Caco-2 (cell line): Measurements from ENCODE around the gene NUP210. TPM values are rescaled to one million over a fixed set of nuclear protein-coding genes. Genes with fewer than 3 reads are reported as not detected.

Source experiments
- BruUV-seq: library from RNA; stranded (reverse); fragments of 400-500 nt; replicated peaks from 2 replicates; lab custom pipeline; 2021; lab: Mats Ljungman, UMichigan
- CTCF ChIA-PET: fragments of 300-600 bp; sonication (Branson Sonifier 250); formaldehyde crosslinking; loops from one replicate; lab custom pipeline; 2022; ENCODE audit warnings: antibody characterized with exemption; lab: Charles Lee
- POLR2A ChIA-PET: fragments of 300-600 bp; sonication (Branson Sonifier 250); formaldehyde crosslinking; loops from one replicate; lab custom pipeline; 2022; ENCODE audit warnings: antibody characterized with exemption; lab: Charles Lee
- DNase-seq, 2 experiments: peaks; one replicate each; pipeline versions ENCODE4 v3.0.0 to v3.0.0-alpha.2; 2020 to 2022
- H3K27me3 ChIP-seq: replicated peaks from 2 replicates; pipeline ENCODE4 v1.6.0; 2011; ENCODE audit warnings: low read length; ENCODE audit not compliant: control insufficient read depth, insufficient read depth
- H3K36me3 ChIP-seq: 2 replicates; pipeline ENCODE4 v1.5.1; 2011; ENCODE audit warnings: low read length; ENCODE audit not compliant: control insufficient read depth, insufficient read depth
- H3K4me1 ChIP-seq: fragments of 250-450 bp; sonication (Bioruptor Pico); 2 replicates; pipeline ENCODE4 v1.5.1; 2020; ENCODE audit warnings: mild to moderate bottlenecking
- H3K4me3 ChIP-seq: 2 replicates; pipeline ENCODE4 v1.5.1; 2011; ENCODE audit warnings: low read depth, mild to moderate bottlenecking, control low read depth, low read length
- H3K9me3 ChIP-seq: fragments of 250-450 bp; sonication (Bioruptor Pico); 2 replicates; pipeline ENCODE4 v1.5.1; 2020; ENCODE audit warnings: mild to moderate bottlenecking, moderate library complexity
- H3K27ac Mint-ChIP-seq: one replicate; pipeline ENCODE4 v1.8.0; 2022; ENCODE audit warnings: mixed read lengths; ENCODE audit not compliant: unreplicated experiment
- H3K27me3 Mint-ChIP-seq: one replicate; pipeline ENCODE4 v1.8.0; 2022; ENCODE audit warnings: mixed read lengths; ENCODE audit not compliant: insufficient read depth, unreplicated experiment
- H3K36me3 Mint-ChIP-seq: one replicate; pipeline ENCODE4 v1.8.0; 2022; ENCODE audit warnings: mild to moderate bottlenecking, mixed read lengths; ENCODE audit not compliant: insufficient read depth, unreplicated experiment
- H3K4me1 Mint-ChIP-seq: one replicate; pipeline ENCODE4 v1.8.0; 2022; ENCODE audit warnings: low read depth, mixed read lengths; ENCODE audit not compliant: unreplicated experiment
- H3K4me3 Mint-ChIP-seq: one replicate; pipeline ENCODE4 v1.8.0; 2022; ENCODE audit warnings: mild to moderate bottlenecking, moderate library complexity, mixed read lengths; ENCODE audit not compliant: unreplicated experiment
- H3K9me3 Mint-ChIP-seq: one replicate; pipeline ENCODE4 v1.8.0; 2022; ENCODE audit warnings: mixed read lengths; ENCODE audit not compliant: unreplicated experiment
- intact Hi-C: fragments of 100-400 bp; cut with micrococcal nuclease; formaldehyde crosslinking; loops from one replicate; pipeline ENCODE4 v1.10.0; 2022; ENCODE audit not compliant: unreplicated experiment
- total RNA-seq: library from RNA; stranded (reverse); gene quantifications from 2 replicates; pipeline ENCODE4 v1.2.3, GENCODE V29; 2022
- TF ChIP-seq, protein P1 (sequence below), 2 experiments: fragments of 200-600 bp in 1 of 2; IDR thresholded peaks; 1 replicate in 1 of 2; 2 replicates in 1 of 2; pipeline versions ENCODE4 v1.5.1 to v1.8.0; 2011 to 2022; ENCODE audit warnings: antibody characterized with exemption in 1 of 2, control low read depth in 1 of 2, inconsistent platforms in 1 of 2, low read depth in 1 of 2, low read length in 1 of 2, mild to moderate bottlenecking in 1 of 2, moderate library complexity in 1 of 2; ENCODE audit not compliant: insufficient read depth in 1 of 2, severe bottlenecking in 1 of 2, unreplicated experiment in 1 of 2

NUP210 gene
- total RNA-seq, 1 experiment from 2014 or later: 63.7 TPM

DNA sequence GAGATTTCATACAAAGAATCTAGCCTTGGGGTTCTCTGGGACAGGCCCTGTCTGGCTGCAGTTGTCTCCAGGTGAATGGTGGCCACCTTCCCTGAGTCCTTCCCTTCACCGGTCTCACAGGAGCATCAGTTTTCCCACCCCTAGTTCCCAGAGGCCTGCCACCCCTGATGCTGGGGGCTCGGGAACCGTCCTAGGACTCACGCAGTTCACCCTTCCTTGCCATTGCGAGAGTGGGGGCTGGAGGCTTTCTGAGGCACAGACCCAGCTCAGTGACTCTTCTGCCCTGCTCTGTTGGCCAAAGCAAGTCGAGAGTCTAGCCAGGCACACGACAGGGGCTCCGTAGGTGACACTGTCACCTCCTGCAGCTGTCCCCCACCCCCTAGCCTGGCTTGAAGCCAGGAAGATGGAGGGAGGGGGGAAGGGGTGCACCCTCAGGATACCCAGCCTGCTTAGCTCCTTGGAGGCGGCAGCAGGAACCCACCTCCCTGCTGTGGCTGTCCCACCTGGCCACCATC, 130.3 kb downstream of the NUP210 start:
- H3K9me3 Mint-ChIP-seq: peaks cover 19% of the 10 kb centered on the region
- TF ChIP-seq, protein P1, sequence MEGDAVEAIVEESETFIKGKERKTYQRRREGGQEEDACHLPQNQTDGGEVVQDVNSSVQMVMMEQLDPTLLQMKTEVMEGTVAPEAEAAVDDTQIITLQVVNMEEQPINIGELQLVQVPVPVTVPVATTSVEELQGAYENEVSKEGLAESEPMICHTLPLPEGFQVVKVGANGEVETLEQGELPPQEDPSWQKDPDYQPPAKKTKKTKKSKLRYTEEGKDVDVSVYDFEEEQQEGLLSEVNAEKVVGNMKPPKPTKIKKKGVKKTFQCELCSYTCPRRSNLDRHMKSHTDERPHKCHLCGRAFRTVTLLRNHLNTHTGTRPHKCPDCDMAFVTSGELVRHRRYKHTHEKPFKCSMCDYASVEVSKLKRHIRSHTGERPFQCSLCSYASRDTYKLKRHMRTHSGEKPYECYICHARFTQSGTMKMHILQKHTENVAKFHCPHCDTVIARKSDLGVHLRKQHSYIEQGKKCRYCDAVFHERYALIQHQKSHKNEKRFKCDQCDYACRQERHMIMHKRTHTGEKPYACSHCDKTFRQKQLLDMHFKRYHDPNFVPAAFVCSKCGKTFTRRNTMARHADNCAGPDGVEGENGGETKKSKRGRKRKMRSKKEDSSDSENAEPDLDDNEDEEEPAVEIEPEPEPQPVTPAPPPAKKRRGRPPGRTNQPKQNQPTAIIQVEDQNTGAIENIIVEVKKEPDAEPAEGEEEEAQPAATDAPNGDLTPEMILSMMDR (IDR thresholded peaks at IDR 0.05; ENCODE audit: insufficient read depth in 1 of 2, low read depth in 1 of 2, low read length in 1 of 2, severe bottlenecking in 1 of 2, unreplicated experiment in 1 of 2): no peak
- CTCF ChIA-PET: no interaction called here
- H3K4me3 Mint-ChIP-seq: no peak overlapping the region
- H3K27ac Mint-ChIP-seq: no peak overlapping the region
- Histone ChIP-seq H3K4me3 (no peak overlapping the region), H3K9me3 (no peaks in the 10 kb centered on the region), H3K4me1 (no peaks in the 10 kb centered on the region), H3K36me3 (no peaks in the 10 kb centered on the region), H3K27me3 (no peaks in the 10 kb centered on the region; the same call in none of the 2 replicates)
- intact Hi-C loops: no loop called here
- DNase-seq: no peak
- H3K4me1 Mint-ChIP-seq: no peaks in the 10 kb centered on the region
- BruUV-seq: no TSS peak
- no peaks in the 10 kb centered on the region for H3K27me3 Mint-ChIP-seq
- no peaks in the 10 kb centered on the region for H3K36me3 Mint-ChIP-seq
- POLR2A ChIA-PET: no interaction called here

DNA sequence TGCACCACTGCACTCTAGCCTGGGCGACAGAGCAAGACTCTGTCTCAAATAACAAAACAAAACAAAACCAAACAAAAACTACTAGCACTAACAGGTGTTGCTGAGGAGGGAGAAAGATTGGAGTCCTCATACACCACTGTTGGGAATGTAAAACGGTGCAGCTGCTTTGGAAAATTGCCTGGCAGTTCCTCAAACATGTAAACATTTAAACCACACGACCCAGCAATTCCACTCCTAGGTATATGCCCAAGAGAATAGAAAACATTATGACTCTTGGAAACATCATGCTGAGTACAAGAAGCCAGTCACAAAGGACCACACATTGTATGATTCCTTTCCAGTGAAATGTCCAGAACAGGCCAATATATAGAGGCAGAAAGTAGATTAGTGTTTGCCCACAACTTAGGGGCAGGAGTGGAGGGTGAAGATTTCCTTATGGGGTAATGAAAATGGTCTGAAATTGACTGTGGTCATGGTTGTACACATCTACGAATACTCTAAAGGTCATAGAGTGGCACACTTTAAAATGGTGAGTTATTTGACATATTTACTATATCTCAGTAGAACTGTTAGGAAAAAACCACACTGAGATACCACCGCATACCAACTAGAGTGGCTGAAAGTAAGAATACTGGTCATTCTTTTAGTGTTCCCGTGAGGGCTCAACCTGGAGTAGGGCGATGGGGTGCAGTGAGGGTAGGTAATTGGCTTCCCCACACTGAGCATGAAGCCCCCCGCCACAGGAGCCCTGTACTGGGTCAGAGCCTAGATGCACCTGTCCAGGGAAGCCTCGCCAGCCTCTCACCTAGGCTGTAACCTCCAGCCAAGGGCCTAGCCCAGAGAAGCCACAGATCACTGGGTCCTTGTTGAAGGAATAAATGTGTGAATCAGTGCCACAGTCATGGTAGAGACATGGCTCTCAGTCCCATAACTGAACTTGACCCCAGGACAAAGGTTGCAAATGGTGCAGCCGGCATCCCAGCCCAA, 131.1 kb downstream of the NUP210 start:
- DNase-seq: no peak
- H3K36me3 Mint-ChIP-seq: no peaks in the 10 kb centered on the region
- H3K4me3 Mint-ChIP-seq: no peak overlapping the region
- H3K27ac Mint-ChIP-seq: no peak overlapping the region
- TF ChIP-seq, protein P1 (IDR thresholded peaks at IDR 0.05; ENCODE audit: insufficient read depth in 1 of 2, low read depth in 1 of 2, low read length in 1 of 2, severe bottlenecking in 1 of 2, unreplicated experiment in 1 of 2): no peak
- no peaks in the 10 kb centered on the region for H3K27me3 Mint-ChIP-seq
- no peaks in the 10 kb centered on the region for H3K4me1 ChIP-seq
- BruUV-seq: no TSS peak
- POLR2A ChIA-PET: no interaction called here
- H3K4me3 ChIP-seq: no peak overlapping the region
- intact Hi-C loops: no loop called here
- H3K27me3 ChIP-seq: no peaks in the 10 kb centered on the region; the same call in 1 of the 2 replicates
- CTCF ChIA-PET: no interaction called here
- peaks cover under 1% of the 10 kb centered on the region; the same call in 1 of the 2 replicates for H3K9me3 ChIP-seq
- no peaks in the 10 kb centered on the region for H3K4me1 Mint-ChIP-seq
- H3K9me3 Mint-ChIP-seq: peaks cover 23% of the 10 kb centered on the region
- H3K36me3 ChIP-seq: no peaks in the 10 kb centered on the region

DNA sequence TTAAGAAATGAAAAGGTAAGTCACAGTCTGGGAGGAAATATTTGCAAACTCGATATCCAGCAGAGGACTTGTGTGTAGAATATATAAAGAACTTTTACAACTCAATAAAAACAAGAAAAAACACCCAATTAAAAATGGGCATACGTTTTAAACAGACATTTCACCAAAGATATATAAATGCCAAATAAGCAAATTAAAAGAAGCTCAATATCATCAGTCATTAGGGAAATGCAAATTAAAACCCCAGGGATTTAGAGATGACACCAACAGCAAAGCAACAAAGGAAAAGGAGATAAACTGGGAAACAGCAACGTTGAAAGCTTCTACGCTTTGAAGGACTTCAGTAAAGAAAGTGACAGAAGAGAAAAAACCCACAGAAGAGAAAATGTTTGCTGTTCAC, 132.3 kb downstream of the NUP210 start:
- no TSS peak for BruUV-seq
- no peak for DNase-seq
- Mint-ChIP-seq H3K27ac (no peak overlapping the region), H3K27me3 (no peaks in the 10 kb centered on the region), H3K36me3 (no peaks in the 10 kb centered on the region), H3K4me3 (no peak overlapping the region), H3K4me1 (no peaks in the 10 kb centered on the region), H3K9me3 (peaks cover 29% of the 10 kb centered on the region)
- no peaks in the 10 kb centered on the region for H3K36me3 ChIP-seq
- ChIA-PET POLR2A (no interaction called here), CTCF (no interaction called here)
- intact Hi-C loops: no loop called here
- no peaks in the 10 kb centered on the region; the same call in 1 of the 2 replicates for H3K27me3 ChIP-seq
- no peak overlapping the region for H3K4me3 ChIP-seq
- no peaks in the 10 kb centered on the region for H3K4me1 ChIP-seq
- peaks cover 8% of the 10 kb centered on the region for H3K9me3 ChIP-seq
- TF ChIP-seq, protein P1 (IDR thresholded peaks at IDR 0.05; ENCODE audit: insufficient read depth in 1 of 2, low read depth in 1 of 2, low read length in 1 of 2, severe bottlenecking in 1 of 2, unreplicated experiment in 1 of 2): no peak
